ENCODE results near the gene WDFY3. TPM values are rescaled to one million over a fixed set of nuclear protein-coding genes. Genes with fewer than 3 reads are reported as not detected.
A peak's percentile ranks its signal among the peaks of the same experiment; 100 is the strongest.

WDFY3 gene
- polyA plus RNA-seq, 1 donor (not counting 4 experiments of a cell fraction or from before 2014, with no cell fraction given) = 28.5 TPM

- FAIRE-seq = no peak
- dilution Hi-C loops (cut with MboI; ENCODE audit: extremely low pct_ligation_motif_present, low sequenced_read_pairs) = no loop called here
- Histone ChIP-seq H3K4me1 (ENCODE audit: control insufficient read depth, extremely low read depth, insufficient read depth, low read length) (peaks cover 26% of the 10 kb centered on the region), H3K9me3 (ENCODE audit: control insufficient read depth, low read depth, low read length) (no peaks in the 10 kb centered on the region), H3K4me2 (ENCODE audit: control insufficient read depth, extremely low read depth, insufficient read depth, low read depth, low read length) (peak overlapping the region; percentile 52), H3K4me3 (ENCODE audit: control insufficient read depth in 2 of 3, extremely low read depth in 1 of 3, insufficient read depth in 2 of 3, low read depth in 1 of 3, low read length in 3 of 3) (no peak overlapping the region), H3K27ac (ENCODE audit: control insufficient read depth, insufficient read depth, low read length) (peak overlapping the region; percentile 47), H4K20me1 (ENCODE audit: control insufficient read depth, extremely low read depth, insufficient read depth, low read length) (no peaks in the 10 kb centered on the region), H2AFZ (ENCODE audit: control insufficient read depth, low read length) (no peak overlapping the region), H3K9ac (ENCODE audit: control insufficient read depth, extremely low read depth, insufficient read depth, low read length) (no peak overlapping the region), H3K9me1 (ENCODE audit: control insufficient read depth, extremely low read depth, insufficient read depth, low read length) (no peaks in the 10 kb centered on the region), H3K27me3 (ENCODE audit: control insufficient read depth, extremely low read depth, insufficient read depth, low read length) (no peaks in the 10 kb centered on the region), H3K79me2 (ENCODE audit: control insufficient read depth, insufficient read depth, low read length) (no peaks in the 10 kb centered on the region), H3K36me3 (ENCODE audit: control insufficient read depth in 2 of 2, extremely low read depth in 1 of 2, insufficient read depth in 2 of 2, low read length in 2 of 2) (peaks cover 2 to 6% of the 10 kb centered on the region in 2 experiments)
- TF ChIP-seq CTCF (optimal IDR thresholded peaks at IDR 0.05 in 1 of 3, IDR thresholded peaks at IDR 0.05 in 1 of 3, conservative IDR thresholded peaks at IDR 0.05 in 1 of 3; ENCODE audit: extremely low read depth in 1 of 3, insufficient read depth in 2 of 3, low read length in 3 of 3) (no peak), EZH2 (IDR thresholded peaks at IDR 0.05; ENCODE audit: low read length) (no peak)
- peak; percentile 35 for DNase-seq (ENCODE audit: low read depth, low spot score)
Observed at GRCh38 chr4:84800256-84800655, 166.2 kb downstream of the WDFY3 start.

DNA sequence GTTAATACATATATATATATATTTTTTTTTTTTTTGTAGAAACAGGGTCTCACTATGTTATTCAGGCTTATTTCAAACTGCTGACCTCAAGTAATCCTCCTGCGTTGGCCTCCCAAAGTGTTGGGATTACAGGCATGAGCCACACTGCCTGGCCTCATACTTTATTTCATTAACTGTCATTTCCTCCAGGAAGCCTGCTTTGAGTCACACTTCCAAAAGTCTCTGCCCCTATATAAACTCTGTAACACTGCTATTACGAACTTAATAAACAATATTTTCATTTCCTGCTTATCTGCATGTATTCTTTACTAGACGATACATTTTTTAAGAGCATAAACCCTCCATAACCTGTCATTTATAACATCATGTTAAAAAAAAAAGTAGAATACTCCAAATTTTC is 167.2 kb downstream of the WDFY3 start:
- Histone ChIP-seq H4K20me1 (ENCODE audit: control insufficient read depth, extremely low read depth, insufficient read depth, low read length) (no peaks in the 10 kb centered on the region), H3K79me2 (ENCODE audit: control insufficient read depth, insufficient read depth, low read length) (no peaks in the 10 kb centered on the region), H3K9me1 (ENCODE audit: control insufficient read depth, extremely low read depth, insufficient read depth, low read length) (no peaks in the 10 kb centered on the region), H3K27ac (ENCODE audit: control insufficient read depth, insufficient read depth, low read length) (no peak overlapping the region), H2AFZ (ENCODE audit: control insufficient read depth, low read length) (no peak overlapping the region), H3K9ac (ENCODE audit: control insufficient read depth, extremely low read depth, insufficient read depth, low read length) (no peak overlapping the region), H3K4me2 (ENCODE audit: control insufficient read depth, extremely low read depth, insufficient read depth, low read depth, low read length) (no peak overlapping the region), H3K4me1 (ENCODE audit: control insufficient read depth, extremely low read depth, insufficient read depth, low read length) (peaks cover 26% of the 10 kb centered on the region), H3K4me3 (ENCODE audit: control insufficient read depth in 2 of 3, extremely low read depth in 1 of 3, insufficient read depth in 2 of 3, low read depth in 1 of 3, low read length in 3 of 3) (no peak overlapping the region), H3K9me3 (ENCODE audit: control insufficient read depth, low read depth, low read length) (no peaks in the 10 kb centered on the region), H3K27me3 (ENCODE audit: control insufficient read depth, extremely low read depth, insufficient read depth, low read length) (no peaks in the 10 kb centered on the region), H3K36me3 (ENCODE audit: control insufficient read depth in 2 of 2, extremely low read depth in 1 of 2, insufficient read depth in 2 of 2, low read length in 2 of 2) (peaks cover 2 to 6% of the 10 kb centered on the region in 2 experiments)
- dilution Hi-C loops (cut with MboI; ENCODE audit: extremely low pct_ligation_motif_present, low sequenced_read_pairs) = no loop called here
- FAIRE-seq (no peak), DNase-seq (ENCODE audit: low read depth, low spot score) (no peak)
- TF ChIP-seq CTCF (optimal IDR thresholded peaks at IDR 0.05 in 1 of 3, IDR thresholded peaks at IDR 0.05 in 1 of 3, conservative IDR thresholded peaks at IDR 0.05 in 1 of 3; ENCODE audit: extremely low read depth in 1 of 3, insufficient read depth in 2 of 3, low read length in 3 of 3) = no peak
- TF ChIP-seq EZH2 (IDR thresholded peaks at IDR 0.05; ENCODE audit: low read length) = no peak
